Astrocyte of the spinal cord (primary cell): ENCODE measurements around the gene ARL15.

ENCODE experiments used
- DNase-seq: peaks from one replicate; pipeline ENCODE4 v3.0.0; 2011; ENCODE audit warnings: low read depth, low spot score
- H3K4me3 ChIP-seq: 2 replicates; pipeline ENCODE4 v1.5.1; 2011; ENCODE audit warnings: low read depth, mild to moderate bottlenecking, low read length, moderate library complexity
- CTCF ChIP-seq: IDR thresholded peaks from 2 replicates; pipeline ENCODE4 v1.5.1; 2012; ENCODE audit warnings: low read depth, mild to moderate bottlenecking, low read length, inconsistent platforms
- in situ Hi-C: cut with HindIII; loops from 2 replicates; pipeline ENCODE4 v1.10.0; 2017; ENCODE audit warnings: low sequenced_read_pairs

Gene ARL15

DNA sequence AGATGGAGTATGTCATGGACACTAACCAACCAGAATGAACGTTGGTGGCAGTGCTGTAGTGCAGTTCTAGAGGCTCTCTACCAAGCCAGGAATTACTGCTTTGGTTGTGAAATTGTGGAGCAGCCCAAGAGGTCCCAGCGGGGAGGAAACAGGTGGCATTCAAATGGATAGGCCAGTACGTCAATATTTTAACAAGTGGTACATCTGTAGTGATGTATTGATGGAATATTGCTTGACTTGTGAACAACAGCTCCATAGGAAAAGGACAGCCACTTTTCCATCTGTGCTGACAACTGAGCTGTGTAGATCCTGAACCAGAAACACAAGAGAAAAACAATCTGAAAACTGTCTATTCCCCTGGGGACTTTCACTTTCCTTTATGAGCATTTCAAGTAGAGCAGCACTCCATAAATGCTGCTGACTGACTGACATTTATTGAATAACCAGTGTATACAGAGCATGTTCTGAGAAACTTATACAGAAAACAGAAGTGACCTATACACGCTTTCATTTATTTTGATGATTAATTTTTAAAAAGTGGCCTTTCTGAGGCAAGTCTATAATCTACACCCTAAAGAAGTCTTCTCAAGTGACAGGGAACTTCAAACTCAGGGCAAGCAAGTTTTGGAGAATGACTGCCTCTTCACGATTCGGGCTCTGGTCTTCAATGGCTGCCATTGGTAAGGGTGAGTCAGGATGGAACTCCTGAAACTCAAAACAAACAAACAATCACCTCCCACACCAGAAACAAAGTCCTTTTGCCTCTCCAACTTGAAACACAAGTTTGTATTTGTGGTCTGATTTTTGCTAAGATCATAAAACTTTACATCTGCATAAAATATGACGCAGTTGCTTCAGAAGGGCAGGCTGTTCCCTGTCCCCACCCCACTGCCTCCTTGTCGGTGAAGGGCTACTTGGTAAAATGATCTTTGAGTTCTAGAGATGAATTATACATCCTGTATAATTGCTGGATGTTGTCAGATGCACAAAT is 387.6 kb downstream of the ARL15 start:
- no peak overlapping the region for H3K4me3 ChIP-seq
- in situ Hi-C loops = no loop called here
- TF ChIP-seq CTCF = no peak
- no peak for DNase-seq

GRCh38 chr5:53917826-53918225 is 392.5 kb downstream of the ARL15 start:
- in situ Hi-C loops = no loop called here
- TF ChIP-seq CTCF = no peak
- H3K4me3 ChIP-seq = no peak overlapping the region
- no peak for DNase-seq

- no peak overlapping the region for H3K4me3 ChIP-seq
- peak; percentile 16 for TF ChIP-seq CTCF
- DNase-seq = peak; percentile 20
- in situ Hi-C loops = no loop called here
These were observed 393.3 kb downstream of the ARL15 start for GRCh38 chr5:53917095-53917494.

- TF ChIP-seq CTCF = no peak
- no peak overlapping the region for H3K4me3 ChIP-seq
- DNase-seq = no peak
- in situ Hi-C loops = no loop called here
These were observed 395.3 kb downstream of the ARL15 start for GRCh38 chr5:53915120-53915519.

- no peak for DNase-seq
- no peak overlapping the region for H3K4me3 ChIP-seq
- no peak for TF ChIP-seq CTCF
- in situ Hi-C loops = no loop called here
These were observed 396.4 kb downstream of the ARL15 start for GRCh38 chr5:53913941-53914340.

DNA sequence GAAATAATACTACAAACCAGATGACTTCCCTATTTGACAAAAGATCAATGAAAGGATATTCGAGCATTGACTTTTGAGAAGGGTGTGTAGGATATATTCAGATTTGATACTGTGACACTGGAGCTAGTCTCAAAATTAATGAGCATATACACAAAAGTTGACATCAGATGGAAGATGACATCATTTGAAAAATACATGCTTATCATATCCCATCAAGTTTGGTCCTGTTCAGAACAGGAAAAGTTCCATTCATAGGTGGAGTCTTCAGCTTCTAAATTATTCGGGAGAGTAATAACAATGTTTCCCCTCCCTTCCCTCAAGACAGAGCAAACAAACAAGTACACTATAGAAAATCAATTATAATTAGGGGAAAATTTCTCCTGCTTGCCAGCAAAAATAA is 401.6 kb downstream of the ARL15 start:
- no peak overlapping the region for H3K4me3 ChIP-seq
- no peak for DNase-seq
- no peak for TF ChIP-seq CTCF
- in situ Hi-C loops = no loop called here
